ENCODE measurements around the gene PTPN12.
A peak's percentile ranks its signal among the peaks of the same experiment; 100 is the strongest.

PTPN12 gene

DNA sequence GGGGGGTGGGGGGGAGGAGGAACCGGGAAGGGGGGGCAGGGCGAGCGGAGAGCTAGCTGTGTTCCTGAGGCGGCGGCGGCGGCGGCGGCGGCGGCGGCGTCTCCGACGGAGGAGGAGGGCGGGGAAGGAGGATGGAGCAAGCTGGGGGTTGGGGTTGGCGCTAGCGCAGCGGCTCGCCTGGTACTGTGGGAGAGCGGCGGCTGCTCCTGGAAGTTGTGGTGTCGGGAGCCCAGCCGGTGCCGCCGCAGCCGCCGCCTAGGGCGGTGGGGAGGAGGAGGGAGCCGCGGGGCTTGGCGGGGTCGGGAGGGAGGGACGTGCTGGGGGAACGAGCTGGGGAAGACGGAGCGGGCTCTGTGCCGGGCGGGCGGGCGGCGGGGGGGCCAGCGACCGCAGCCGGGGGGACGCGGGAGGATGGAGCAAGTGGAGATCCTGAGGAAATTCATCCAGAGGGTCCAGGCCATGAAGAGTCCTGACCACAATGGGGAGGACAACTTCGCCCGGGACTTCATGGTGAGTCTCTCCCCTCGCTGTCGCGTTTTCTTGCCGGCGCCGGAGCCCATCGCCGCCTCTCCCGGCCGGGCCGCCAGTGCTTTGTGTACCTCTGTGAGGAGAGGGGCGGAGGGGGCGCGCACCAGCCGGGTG, at the start of gene PTPN12:
TSS of gene PTPN12 (plus strand) at position 160 of the 642 bp plus-strand sequence. CDS start at position 412, 252 bp downstream.
- DNase-seq (ENCODE audit: low read depth) = no peak
- H3K4me3 ChIP-seq (ENCODE audit: control insufficient read depth, low read depth, low read length) = peak within 1 kb of the TSS; percentile 86
- TF ChIP-seq, protein P1, sequence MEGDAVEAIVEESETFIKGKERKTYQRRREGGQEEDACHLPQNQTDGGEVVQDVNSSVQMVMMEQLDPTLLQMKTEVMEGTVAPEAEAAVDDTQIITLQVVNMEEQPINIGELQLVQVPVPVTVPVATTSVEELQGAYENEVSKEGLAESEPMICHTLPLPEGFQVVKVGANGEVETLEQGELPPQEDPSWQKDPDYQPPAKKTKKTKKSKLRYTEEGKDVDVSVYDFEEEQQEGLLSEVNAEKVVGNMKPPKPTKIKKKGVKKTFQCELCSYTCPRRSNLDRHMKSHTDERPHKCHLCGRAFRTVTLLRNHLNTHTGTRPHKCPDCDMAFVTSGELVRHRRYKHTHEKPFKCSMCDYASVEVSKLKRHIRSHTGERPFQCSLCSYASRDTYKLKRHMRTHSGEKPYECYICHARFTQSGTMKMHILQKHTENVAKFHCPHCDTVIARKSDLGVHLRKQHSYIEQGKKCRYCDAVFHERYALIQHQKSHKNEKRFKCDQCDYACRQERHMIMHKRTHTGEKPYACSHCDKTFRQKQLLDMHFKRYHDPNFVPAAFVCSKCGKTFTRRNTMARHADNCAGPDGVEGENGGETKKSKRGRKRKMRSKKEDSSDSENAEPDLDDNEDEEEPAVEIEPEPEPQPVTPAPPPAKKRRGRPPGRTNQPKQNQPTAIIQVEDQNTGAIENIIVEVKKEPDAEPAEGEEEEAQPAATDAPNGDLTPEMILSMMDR (IDR thresholded peaks at IDR 0.05; ENCODE audit: control insufficient read depth, insufficient read depth, low read depth, low read length, missing control alignments) = no peak

DNA sequence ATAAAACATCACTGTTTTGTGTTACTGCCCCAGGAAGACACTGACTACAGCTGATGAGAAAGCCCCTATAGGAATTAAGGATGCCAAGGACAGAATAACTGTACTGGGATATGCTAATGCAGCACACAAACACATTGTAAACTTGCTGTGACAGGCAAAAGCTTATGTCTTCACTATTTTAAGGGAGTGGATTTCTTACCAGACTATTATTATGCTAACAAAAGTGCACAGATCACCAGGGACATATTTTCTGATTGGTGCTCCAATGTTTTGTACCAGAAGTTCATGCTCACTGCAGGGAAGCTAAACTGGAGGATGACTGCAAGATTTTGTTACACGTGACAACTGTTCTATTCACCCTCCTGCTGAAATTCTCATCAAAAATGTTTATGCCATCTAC, 48.1 kb upstream of the PTPN12 start:
- TF ChIP-seq, protein P1 (IDR thresholded peaks at IDR 0.05; ENCODE audit: control insufficient read depth, insufficient read depth, low read depth, low read length, missing control alignments) = no peak
- no peak overlapping the region for H3K4me3 ChIP-seq (ENCODE audit: control insufficient read depth, low read depth, low read length)
- no peak for DNase-seq (ENCODE audit: low read depth)

DNA sequence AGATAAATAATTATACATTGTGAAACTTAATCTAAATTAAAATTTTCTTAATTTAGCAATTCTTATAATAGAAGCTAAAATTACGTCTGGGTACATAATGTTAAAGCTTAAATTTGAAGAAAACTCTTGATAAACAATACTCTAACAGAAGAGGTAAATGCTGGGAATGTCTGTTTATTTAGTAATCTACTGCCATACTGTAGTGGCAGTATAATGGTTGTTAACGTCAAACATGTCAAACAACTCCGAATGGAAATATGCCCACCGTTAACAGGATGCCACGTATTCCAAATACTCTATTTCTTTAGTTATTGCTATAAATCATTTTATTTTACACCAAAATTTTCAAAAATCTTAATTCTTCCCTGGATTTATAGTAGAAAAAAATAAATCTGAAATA, 40.0 kb upstream of the PTPN12 start:
- TF ChIP-seq, protein P1 (IDR thresholded peaks at IDR 0.05; ENCODE audit: control insufficient read depth, insufficient read depth, low read depth, low read length, missing control alignments) = no peak
- no peak for DNase-seq (ENCODE audit: low read depth)

DNA sequence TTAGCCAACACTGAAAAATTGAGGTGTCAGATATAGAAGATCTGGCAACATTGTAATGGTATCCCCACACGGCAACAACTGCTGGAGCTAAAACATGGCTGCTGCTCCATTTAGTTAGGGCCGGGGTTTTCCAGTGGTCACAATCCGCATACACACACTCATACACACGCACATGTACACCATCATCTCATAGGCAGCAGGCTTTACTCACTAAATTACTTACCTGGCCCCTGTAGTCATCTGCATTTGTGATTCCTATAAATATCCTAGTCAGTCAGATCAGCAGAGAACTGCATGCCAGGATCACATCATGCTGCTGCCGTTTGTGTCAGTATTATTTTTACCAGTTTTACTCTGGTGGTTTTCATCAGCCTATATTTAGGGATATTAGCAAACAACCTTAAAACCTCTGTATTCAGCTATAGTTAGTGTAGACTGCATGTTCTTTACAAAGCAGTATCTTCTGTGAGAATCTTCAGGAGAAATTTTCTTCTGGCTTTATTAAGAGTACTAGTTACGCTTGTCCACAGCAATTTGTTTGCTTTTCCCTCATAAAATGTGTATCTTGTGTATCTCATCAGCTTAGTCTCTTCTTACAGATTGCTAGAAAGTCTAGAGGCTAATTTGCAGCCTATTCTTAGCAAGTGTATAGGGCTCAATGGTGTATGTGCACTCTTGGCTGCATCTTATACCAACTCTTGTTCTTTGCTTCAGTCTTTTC, 38.3 kb upstream of the PTPN12 start:
- no peak overlapping the region for H3K4me3 ChIP-seq (ENCODE audit: control insufficient read depth, low read depth, low read length)
- TF ChIP-seq, protein P1 (IDR thresholded peaks at IDR 0.05; ENCODE audit: control insufficient read depth, insufficient read depth, low read depth, low read length, missing control alignments) = no peak
- DNase-seq (ENCODE audit: low read depth) = no peak

More for the DNA sequence above, 40.0 kb upstream of the PTPN12 start:
- no peak overlapping the region for H3K4me3 ChIP-seq (ENCODE audit: control insufficient read depth, low read depth, low read length)

DNA sequence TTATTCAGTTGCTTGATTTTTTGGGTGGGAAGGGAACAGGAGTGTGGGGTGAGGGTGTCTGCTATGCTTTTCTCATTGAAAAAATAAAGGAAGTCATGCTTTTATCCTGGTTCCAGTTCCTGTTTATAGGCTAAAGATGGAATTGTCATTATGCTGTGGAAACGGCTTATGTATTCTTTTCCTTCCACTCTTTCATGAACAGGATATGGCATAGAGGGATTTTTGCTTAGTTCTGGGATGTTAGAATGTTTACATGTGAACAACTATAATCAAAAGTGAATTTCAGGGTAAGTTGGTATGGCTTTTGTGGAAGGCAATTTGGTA, 35.9 kb upstream of the PTPN12 start:
- TF ChIP-seq, protein P1 (IDR thresholded peaks at IDR 0.05; ENCODE audit: control insufficient read depth, insufficient read depth, low read depth, low read length, missing control alignments) = no peak
- no peak for DNase-seq (ENCODE audit: low read depth)
- no peak overlapping the region for H3K4me3 ChIP-seq (ENCODE audit: control insufficient read depth, low read depth, low read length)

DNA sequence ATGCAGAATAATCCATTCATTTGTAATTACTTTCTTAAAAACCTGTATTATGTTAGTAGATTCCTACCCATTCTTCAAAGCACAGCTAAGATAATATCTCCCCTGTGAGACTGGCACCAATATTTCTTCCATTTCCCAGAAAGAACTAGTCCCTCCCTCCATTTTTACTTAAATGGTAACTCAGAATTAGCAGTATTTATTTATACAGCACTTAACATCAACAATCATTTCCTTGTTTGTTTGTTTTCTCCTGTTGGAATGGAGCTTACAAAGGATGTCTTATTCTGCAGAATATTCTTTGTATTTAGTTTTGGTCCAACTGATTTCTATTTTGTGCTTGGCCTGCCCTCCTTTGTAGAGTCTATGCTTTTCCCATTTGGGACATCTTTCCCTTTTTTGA, 32.1 kb upstream of the PTPN12 start:
- DNase-seq (ENCODE audit: low read depth) = no peak
- TF ChIP-seq, protein P1 (IDR thresholded peaks at IDR 0.05; ENCODE audit: control insufficient read depth, insufficient read depth, low read depth, low read length, missing control alignments) = no peak
- no peak overlapping the region for H3K4me3 ChIP-seq (ENCODE audit: control insufficient read depth, low read depth, low read length)
